G401.6 (cell line): ENCODE data around the gene ABCB8.

ENCODE experiments used
- FAIRE-seq: peaks from 2 replicates; lab custom pipeline; 2012; peaks lifted over from hg19 to GRCh38; lab: Jason Lieb, UNC

Gene ABCB8

DNA sequence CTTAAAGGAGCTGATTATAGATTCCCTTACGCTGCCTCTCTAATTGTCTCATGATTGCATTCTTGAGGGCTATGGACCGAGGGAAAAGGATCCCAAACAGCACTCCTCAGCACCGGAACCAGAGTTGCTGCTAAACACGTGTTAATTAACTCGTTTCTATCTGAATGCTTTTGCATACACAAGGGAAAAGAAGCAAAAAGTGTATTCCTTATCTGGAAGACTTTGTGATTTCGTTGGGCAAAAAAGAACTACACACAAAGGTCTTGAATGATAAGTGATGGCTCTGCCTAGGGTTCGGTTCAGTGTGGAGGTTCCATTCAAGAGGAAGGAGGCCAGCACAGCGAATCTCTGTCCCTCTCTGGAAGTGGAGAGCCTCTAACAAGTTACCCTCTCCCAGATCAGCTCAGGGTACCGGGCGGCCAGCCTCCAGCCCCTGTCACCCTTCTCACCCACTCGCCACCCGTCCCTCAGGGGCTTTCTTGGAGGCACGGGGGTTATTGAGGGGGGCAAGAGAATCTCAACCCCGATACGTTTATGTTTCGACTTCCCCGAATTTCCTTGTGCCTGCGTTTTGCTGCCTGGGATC lies 30.6 kb downstream of the ABCB8 start:
- FAIRE-seq = no peak

DNA sequence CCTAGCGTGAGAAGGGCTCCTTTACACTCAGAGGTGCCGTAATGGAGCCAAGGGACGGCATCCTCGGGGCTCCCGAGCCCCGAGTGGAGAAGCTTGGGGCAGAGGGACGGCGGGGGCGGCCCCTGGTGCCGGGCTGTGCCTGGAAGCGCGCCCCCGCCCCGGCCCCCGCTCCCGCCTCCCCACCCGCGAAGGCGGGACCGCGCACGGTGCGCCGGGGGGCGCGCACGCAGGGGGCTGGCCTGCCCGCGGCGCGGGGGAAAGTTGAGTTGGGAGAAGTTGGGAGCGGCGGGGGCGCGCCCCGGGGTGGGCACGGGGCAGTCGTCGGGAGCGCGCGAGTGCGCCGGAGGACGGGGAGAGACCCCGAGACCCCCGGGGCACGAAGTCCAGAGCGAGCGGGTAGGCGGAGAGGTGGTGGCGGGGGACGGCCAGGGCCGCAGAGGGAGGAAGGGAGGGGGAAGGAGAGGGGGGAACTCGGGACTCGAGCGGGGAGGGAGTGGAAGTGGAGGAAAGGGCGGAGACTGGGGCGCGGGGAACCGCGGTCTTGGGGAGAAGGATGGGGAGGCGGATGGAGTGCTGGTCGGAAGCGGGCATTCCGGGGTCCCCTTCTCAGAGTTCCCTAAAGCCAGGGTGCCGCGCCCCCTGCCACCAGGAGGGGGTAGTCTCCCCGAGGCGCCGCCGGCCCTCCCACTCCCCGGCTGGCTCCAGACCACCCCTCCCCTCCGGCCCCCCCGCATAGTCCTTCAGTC lies 31.3 kb downstream of the ABCB8 start, which contains the start of gene SLC4A2:
TSS of gene SLC4A2 (plus strand) at position 223 of the 746 bp plus-strand sequence. CDS start 2,399 bp downstream, outside the sequence.
- no peak for FAIRE-seq

DNA sequence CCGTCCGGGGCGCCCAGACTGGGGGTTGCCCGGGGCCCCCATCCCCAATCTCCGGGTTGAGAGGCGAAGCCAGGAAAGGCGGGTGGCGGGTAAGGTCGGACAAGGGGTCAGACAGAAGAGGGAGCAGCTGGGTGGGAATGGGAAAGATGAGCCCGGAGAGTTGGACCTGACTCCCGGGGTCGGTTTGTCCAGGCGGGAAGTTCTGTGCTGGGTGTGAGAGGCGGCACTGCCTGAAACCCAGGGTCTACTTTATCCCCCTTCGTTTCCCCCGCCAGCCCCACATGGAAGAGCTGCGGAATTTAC lies 31.8 kb downstream of the ABCB8 start:
- no peak for FAIRE-seq

DNA sequence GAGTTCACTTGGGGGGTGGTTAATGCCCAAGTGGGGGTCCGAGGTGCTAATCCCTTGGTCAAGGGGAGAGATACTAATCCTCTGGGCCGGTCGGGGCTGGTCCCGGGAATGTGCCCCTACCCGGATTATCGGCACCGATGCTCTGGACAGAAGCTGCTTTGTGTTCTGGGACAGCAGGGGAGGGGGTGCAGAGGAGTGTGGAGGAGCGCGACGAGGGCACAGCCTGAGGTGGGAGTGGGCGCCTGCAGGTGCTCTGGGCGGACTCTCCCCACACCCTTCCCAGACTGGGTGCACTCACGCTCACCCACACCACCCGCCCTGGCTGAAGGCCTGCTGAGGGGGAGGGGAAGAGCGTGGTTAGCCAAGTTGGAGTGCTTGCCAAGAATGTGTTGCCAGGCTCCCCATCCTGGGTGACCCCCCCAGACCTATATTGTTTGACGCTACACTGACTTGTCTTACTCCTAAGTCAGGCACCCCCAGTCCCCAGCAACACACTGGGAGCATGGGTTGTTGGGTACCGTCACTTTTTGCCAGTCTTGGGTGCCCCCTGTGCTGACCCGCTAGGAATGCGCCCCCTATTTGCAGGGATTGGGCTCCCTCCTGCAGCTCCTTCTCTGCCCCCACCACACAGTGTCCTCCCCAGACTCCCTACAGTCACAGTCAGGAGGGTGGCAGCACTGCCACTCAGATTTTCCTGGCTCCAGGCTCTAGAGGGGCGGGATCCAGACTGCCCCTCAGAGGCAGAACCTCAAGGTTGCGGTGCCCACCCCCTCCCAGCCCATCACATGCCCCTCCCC lies 32.4 kb downstream of the ABCB8 start:
- FAIRE-seq = no peak

DNA sequence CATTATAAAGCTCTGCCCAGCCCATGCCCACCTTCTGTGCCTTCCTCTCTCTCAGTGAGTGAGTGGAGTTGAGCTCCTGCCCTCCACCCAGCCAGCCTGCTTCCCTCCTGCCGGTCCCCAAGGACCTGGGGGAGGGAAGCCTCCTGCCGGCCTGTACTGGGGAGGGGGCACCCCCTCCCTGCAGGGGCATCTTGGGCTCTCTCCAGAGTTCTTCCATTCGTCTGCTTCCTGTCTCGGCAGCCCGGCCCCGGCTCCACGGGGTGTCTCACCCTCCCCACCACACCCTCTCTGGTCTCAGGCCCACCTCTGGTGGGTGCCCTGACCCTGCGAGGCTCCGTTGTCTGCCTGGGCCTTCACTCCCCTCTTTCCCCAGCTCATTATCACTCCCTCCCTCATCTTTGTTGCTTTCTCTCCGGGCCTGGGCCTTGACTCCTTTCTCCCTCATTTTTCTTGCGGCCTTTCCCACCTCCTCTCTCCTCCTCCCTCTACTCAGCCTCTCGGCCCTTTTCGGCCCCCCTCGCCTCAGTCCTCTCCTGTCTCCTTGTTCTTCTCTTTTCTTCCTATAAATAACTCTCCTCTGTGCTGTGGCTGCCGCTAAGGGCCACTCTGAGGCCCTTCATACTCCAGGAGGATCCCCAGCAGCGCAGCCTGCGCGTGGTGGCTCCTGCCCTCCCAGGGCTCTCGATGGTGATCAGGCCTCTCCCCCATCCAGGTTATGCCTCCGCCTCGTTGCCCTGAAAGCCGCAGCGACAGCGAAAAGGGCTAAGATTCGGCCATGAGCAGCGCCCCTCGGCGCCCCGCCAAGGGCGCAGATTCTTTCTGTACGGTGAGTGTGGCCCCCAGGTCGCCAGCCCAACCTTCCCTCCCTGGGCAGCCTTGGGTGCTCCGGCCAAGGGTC lies 33.2 kb downstream of the ABCB8 start:
- no peak for FAIRE-seq

DNA sequence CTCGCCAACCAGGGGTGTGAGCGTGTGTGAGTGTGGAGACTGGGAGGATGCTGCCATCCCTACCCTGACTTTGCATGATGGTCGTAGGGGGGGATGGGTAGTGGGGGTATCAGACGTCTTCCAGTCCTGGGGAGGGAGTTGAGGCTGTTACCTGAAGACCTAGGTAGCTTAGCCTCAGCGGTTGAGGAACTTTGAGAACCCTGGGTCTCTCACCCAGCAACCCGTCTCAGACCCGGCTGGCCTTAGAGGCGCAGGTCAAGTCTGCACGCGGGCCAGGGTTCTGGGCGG lies 33.8 kb downstream of the ABCB8 start:
- no peak for FAIRE-seq

DNA sequence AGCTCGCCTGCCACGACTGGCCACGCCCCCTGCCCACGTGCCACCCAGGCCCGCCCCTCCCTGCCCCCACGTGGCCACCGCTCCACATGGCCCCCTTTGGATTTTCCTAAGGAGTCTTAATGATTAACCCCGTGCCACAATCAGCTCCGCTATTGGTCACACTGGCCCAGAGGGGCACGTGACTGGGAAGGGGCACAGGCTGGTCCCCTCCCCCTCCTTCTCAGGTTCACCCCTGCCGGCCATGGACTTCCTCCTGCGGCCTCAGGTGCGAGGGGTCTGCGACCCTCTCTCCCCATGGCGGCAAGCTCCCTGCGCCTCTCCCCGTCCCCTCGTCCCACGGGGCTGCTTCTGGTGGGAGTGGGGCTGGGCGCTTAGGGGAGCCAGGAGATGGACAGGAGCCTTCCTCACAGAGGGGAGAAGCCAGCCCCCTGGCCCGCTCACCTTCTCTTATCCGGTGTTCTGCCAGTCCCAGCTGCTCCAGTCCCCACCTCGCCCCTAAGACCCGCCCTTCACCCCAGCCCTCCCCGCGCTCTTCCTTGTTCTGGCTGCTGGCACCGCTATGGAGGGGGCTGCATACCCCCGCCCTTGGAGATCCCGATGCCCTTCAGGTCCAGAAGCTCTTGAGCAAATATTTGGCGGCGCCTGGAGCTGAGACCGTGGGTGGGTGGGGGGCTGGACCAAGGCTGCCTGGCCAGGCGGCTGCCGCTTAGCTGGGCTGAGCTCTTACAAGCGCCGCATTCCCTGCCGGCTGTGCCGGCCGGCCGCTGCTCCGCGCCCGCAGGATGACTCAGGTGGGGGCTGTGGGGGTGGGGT lies 34.4 kb downstream of the ABCB8 start:
- peak; percentile 66 for FAIRE-seq

DNA sequence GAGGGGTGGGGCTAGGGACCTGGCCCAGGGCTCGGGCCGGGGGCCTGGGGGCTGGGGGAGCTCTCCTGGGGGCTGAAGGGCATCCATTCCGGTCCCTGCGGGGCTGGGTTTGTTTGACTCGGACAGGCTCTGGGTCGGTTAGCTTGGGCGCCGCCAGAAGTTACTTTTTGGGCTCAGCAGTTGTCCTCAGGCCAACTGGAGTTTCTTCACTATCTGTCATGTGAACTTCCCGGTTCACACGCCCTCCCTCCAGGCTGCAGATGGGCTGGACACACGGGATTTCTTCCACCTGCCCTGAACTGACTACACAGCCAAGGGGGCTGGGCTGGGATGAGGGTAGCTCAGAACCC lies 34.9 kb downstream of the ABCB8 start:
- no peak for FAIRE-seq

DNA sequence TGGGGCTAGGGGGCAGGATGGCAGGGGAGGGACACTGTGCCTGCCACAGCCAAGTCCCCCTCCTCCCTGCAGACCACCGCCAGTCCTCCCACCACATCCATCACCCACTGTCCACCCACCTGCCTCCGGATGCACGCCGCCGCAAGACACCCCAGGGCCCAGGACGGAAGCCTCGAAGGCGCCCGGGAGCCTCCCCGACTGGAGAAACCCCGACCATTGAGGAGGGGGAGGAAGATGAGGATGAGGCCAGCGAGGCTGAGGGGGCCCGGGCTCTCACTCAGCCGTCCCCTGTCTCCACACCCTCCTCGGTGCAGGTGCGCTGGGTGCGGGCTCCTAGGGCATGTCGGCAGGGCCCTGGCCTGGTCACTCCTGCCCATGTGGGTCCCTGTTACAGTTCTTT lies 36.2 kb downstream of the ABCB8 start:
- FAIRE-seq = no peak

DNA sequence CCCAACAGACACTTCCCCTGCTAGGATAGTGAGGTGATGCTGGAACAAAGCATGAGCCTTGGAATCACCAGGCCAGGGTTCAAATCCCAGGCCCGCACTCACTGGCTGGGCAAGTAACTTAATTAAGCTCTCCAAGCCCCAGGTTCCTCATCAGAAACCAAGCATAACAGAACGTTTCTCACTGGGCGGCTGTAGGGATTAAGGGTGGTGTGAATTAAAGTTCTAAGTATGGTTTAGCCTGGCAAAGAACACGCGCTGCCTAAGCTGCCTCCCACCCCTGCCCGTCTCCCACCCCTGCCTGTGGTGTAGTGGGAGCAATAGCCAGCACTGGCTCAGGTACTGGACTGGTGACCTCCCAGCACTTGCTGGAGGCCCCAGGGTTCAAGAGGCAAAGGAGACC lies 36.7 kb downstream of the ABCB8 start:
- no peak for FAIRE-seq

DNA sequence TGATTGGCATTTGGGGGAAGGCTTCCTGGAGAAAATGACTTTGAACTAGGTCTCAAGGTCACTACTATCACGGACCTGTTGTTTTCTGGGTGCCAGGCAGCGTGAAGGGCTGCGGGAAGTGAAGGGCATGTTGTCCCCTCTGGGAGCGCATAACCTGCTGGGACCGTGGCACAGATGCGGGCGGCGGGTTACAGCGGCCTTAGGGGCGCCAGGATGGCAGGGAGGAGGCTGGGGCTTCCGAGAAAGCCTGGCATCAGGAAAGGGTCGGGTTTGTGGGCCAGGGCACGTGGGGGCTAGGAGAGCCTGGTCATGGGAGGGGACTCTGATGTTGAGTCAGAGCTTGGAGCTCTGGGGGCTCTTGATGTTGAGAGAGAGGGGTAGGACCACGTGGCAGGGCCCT lies 37.3 kb downstream of the ABCB8 start:
- no peak for FAIRE-seq

DNA sequence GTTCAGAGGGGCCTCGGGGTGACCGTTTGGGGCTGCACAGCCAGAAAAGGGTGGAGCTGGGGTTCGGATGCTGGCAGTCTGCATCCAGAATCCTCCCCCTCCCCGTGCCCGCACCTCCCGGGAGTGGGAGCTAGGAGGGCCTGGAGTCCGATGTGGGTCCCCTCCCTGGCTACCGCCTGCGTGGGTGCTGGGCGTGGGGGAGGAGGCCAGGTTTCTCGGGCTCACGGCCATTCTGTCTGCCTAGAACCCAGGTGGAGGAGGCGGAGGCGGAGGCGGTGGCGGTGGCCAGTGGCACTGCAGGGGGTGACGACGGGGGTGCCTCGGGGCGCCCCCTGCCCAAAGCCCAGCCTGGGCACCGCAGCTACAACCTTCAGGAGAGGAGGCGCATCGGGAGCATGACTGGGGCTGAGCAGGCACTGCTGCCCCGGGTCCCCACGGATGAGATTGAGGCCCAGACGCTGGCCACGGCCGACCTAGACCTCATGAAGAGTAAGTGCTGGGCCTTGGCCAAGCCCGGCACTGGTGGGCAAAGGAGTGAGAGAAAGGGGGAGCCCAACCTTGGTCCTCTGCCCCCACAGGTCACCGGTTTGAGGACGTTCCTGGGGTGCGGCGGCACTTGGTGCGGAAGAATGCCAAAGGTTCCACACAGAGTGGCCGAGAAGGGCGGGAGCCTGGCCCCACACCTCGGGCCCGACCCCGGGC lies 38.2 kb downstream of the ABCB8 start:
- no peak for FAIRE-seq

DNA sequence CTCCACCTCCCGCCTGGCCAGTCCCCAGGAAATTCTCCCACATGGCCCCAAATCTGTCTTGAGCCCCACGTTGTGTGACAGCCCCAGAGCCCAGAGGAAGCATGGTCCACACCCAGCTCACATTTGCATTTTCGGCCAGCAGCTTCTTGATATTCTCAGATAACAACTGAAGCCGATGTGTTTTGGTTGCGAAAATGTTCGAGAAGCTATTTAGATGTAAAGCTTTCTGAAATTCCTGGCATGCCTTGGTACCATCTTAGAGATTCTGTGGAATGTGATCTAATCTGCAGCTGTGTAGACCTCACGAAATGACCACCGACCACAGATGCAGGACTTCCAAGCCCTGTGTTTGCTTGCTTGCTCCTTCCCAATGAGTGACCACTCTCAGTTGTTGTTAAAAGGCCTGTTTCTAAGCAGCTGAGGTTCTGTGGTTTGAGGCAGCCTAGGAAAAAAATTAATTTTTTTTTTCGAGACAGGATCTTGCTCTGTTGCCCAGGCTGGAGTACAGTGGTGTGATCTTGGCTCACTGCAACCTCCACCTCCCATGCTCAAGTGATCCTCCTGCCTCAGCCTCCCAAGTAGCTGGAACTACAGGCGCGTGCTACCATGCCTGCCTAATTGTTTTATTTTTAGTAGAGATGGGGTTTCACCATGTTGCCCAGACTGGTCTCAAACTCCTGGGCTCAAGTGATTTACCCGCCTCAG lies 40.0 kb downstream of the ABCB8 start:
- FAIRE-seq = no peak

DNA sequence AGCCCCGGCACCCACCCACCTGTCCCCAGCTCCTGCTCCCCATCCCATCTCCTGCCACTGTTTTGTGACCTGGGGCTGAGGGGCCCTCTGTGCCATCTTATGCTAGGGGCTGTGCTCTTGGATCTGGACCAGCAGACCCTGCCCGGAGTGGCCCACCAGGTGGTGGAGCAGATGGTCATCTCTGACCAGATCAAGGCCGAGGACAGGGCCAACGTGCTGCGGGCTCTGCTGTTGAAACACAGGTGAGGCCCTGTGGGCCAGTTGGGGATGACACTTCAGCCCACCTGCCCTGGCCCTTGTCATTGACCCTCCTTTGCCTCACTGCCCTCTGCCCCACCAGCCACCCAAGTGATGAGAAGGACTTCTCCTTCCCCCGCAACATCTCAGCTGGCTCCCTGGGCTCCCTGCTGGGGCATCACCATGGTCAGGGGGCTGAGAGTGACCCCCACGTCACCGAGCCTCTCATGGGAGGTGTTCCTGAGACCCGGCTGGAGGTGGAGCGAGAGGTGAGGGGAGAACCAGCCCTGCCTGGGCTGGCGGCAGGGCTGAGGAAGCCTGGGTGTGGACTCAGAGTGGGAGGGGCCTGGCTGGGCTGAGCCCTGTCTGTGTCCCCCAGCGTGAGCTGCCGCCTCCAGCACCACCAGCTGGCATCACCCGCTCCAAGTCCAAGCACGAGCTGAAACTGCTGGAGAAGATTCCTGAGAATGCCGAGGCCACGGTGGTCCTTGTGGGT lies 41.8 kb downstream of the ABCB8 start:
- FAIRE-seq = no peak

DNA sequence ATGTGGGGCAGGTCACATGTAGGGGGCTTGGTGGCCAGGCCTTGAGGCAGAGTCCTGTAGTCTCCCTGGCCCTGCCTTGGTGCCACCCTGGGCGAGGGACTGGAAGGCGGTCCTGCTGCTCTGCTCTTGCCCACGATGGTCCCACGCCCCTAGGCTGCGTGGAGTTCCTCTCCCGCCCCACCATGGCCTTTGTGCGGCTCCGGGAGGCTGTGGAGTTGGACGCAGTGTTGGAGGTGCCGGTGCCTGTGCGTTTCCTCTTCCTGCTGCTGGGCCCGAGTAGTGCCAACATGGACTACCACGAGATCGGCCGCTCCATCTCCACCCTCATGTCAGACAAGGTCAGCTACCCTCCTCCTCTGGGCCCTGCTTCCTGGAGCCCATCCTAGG lies 42.3 kb downstream of the ABCB8 start:
- no peak for FAIRE-seq

DNA sequence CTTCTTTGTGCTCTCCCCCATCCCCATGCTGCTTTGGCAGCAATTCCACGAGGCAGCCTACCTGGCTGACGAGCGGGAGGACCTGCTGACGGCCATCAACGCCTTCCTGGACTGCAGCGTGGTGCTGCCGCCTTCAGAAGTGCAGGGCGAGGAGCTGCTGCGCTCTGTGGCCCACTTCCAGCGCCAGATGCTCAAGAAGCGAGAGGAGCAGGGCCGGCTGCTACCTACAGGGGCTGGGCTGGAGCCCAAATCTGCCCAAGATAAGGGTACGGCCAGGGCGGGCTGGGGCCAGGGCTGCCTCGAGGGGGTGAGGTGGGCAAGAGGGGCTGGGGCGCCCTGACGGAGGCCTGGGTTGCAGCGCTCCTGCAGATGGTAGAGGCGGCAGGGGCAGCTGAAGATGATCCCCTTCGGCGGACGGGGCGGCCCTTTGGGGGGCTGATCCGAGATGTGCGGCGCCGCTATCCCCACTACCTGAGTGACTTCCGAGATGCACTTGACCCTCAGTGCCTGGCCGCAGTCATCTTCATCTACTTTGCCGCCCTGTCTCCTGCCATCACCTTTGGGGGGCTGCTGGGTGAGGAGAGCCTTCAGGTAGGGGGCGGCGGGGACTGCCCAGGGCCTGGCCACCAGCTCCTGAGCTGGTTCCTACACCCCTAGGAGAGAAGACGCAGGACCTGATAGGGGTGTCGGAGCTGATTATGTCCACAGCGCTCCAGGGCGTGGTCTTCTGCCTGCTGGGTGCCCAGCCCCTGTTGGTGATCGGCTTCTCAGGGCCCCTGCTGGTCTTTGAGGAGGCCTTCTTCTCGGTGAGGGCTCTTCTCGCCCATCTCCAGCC lies 43.0 kb downstream of the ABCB8 start:
- no peak for FAIRE-seq

DNA sequence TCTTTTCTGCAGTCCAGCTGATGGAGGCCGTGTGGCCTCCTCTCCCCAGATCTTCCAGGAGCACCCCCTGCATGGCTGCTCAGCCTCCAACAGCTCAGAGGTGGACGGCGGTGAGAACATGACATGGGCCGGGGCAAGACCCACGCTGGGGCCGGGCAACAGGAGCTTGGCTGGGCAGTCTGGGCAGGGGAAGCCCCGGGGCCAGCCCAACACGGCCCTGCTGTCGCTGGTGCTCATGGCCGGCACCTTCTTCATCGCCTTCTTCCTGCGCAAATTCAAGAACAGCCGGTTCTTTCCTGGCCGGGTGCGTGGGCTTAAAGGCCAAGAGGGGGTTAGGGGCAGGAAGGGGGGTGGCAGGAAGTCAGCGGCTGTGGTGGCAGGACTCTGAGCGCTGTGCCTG lies 45.7 kb downstream of the ABCB8 start:
- no peak for FAIRE-seq

DNA sequence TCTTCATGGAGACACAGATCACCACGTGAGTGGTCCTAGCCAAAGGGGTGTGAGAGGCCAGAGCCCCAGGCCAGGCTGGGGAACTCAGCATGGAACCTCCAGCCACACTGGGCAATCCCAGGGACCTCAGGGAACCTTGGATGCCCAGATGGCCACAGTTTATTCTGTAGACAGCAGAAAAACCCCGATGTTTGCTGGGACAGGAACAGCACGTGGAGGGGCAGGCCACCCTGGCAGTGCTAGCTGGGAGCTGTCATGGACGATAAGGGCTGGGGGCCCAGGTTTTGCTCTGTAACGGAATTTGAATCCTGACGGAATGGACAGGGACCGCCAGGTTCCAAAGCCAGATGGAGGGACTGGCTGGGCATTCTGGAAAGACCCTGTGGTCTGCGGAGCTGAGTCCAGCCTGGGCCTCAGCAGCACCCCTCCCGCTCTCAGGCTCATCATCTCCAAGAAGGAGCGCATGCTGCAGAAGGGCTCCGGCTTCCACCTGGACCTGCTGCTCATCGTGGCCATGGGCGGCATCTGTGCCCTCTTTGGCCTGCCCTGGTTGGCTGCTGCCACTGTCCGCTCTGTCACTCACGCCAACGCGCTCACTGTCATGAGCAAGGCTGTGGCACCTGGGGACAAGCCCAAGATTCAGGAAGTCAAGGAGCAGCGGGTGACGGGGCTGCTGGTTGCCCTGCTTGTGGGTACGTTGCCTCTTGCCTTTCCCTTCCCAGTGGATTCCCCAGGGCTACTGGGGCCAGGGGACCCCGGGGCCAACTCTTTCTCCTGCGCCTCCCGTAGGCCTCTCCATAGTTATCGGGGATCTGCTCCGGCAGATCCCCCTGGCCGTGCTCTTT lies 46.8 kb downstream of the ABCB8 start:
- no peak for FAIRE-seq
